ENCODE results near the gene PIK3C3.
A peak's percentile ranks its signal among the peaks of the same experiment; 100 is the strongest.
"Not testable (repeated sequence)": the region's sequence is repeated elsewhere in the genome, so short reads cannot be mapped to it uniquely, and the experiment has no call there.

The PIK3C3 gene

GRCh38 chr18:42024131-42024530, 69.1 kb downstream of the PIK3C3 start:
- DNase-seq (ENCODE audit: low spot score) = no peak

GRCh38 chr18:42025491-42025890, 70.5 kb downstream of the PIK3C3 start:
- DNase-seq (ENCODE audit: low spot score) = no peak

DNA sequence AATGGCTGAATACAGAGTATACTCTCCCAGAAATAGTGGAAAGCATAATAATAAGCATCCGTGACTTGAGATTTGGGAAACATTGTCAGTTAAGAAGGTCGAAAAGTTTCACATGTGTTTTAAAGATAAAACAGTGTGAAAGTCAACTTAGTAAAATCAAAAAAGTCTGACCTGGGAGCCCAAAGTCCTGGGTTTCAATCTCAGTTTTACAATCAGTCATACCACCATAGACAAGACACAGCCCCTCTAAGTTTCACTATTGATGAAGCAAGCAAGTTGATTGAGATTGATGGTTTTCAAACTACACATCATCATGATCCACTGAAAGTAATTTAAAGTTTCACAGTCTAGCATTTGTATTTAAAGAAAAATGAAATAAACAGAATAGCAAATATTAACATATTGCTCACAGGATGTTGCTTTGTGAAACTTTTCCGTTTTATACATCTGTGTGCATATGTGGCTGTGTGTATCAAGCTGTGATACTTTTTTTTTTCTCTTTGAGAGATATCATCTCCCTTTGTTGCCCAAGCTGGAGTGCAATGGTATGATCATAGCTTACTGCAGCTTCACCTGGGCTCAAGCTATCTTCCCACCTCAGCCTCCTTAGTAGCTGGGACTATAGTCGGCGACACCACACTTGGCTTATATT, 71.1 kb downstream of the PIK3C3 start:
- DNase-seq (ENCODE audit: low spot score) = no peak

GRCh38 chr18:42028247-42028832, 73.3 kb downstream of the PIK3C3 start:
- peak; percentile 33 for DNase-seq (ENCODE audit: low spot score)

GRCh38 chr18:42029092-42029491, 74.1 kb downstream of the PIK3C3 start:
- DNase-seq (ENCODE audit: low spot score) = no peak

DNA sequence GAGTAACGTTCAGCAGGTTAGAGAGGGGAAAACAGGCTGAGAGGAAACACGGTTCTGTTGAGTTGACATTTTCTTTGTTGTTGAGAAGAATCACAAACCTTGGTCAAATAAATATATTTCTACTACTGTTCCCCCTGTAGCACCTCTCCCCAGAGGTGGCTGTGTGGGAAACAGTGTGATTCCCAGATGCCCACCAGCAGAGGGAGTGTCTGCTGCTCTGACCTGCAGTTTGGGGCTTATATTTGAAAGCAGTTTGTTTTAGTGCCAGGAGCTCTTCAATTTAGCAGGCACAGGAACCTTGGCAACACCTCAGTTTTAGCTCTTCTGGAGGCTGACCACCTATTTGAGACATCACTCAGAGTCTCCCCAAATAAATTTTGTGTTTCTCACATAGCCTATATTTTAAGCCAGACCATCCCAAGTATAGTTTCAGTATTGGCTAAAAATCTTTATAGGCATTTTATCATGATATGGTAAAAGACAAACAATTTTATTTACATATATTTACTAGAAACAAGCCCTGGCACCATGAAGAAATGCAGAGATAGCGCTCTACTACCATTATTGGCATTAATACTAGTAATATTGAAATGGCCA, 75.7 kb downstream of the PIK3C3 start:
- no peak for DNase-seq (ENCODE audit: low spot score)

DNA sequence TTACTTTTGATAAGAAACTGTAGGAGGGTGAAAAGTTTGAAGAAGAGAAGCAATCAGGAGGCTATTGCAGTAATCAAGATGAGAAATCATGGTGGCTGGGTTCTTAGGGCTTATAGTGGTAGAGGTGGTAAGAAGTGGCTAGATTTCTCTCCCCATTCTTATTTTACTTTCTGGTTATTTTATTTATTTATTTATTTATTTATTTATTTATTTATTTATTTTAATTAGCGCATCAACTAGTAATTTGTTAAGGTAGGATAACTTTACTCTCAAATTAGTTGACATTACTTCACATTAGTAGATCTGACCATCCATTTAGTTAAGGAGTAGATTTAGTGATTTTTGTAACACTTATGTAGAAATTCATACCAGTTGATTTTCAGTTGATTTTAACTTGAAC, 77.4 kb downstream of the PIK3C3 start:
- no peak for DNase-seq (ENCODE audit: low spot score)

GRCh38 chr18:42033137-42033810, 78.2 kb downstream of the PIK3C3 start:
- DNase-seq (ENCODE audit: low spot score) = no peak

DNA sequence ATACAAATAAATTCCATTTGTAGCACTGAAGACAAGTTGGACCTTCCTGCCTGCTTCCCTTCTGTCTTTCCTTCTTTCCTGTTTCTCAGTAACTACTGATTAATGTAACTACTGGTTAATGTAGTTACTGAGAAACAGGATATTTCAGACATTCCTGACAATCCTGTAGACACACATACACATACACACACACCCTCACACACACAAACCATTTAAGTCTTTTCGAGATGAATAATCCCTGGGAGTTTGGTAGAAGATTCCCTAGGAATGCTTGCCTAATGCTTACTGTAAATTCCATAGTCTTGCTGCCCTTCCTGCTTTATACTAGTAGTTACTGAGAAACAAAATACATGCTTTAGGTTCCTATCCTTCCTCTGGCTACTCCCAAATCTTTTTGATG, 83.9 kb downstream of the PIK3C3 start:
- DNase-seq (ENCODE audit: low spot score) = no peak

- no peak for DNase-seq (ENCODE audit: low spot score)
These were observed 84.4 kb downstream of the PIK3C3 start for GRCh38 chr18:42039396-42039795.

DNA sequence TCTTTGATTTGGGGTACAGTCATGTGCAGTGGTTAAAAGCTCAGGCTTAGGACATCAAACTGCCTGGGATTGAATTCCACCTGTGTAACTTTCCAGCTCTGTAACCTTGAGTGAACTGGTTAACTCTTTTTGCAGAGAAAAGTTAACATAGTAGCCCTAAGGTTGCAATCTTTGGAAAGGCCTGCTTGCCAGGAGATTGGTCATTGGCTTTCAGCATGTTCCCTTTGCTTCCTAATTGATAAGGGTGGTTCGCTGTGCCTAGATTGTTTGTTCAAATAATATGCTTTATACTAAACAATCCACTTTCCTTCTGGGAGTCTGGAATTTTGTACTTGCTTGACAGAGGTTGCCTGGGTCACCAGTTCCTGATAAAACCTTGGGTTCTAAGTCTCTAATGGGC, 86.8 kb downstream of the PIK3C3 start:
- no peak for DNase-seq (ENCODE audit: low spot score)

DNA sequence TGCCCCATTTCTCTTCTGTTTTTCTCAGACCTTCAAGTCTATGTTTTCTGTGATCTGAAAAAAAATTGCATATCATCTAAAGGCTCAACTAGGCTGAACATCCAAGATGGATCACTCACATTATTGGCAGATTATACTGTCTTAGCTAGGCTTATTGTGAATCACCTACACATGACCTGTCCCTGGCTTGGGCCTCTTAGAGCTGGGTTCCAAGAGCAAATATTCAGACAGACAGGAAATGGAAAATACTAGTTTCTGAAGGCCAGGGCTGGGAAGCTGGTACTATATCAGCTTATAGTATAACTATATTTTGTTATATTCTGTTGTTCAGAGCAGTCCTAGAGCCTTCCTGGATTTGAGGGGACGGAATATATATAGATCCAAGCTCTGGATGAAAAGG, 90.3 kb downstream of the PIK3C3 start:
- no peak for DNase-seq (ENCODE audit: low spot score)

GRCh38 chr18:42047721-42048120, 92.7 kb downstream of the PIK3C3 start:
- DNase-seq (ENCODE audit: low spot score) = no peak

DNA sequence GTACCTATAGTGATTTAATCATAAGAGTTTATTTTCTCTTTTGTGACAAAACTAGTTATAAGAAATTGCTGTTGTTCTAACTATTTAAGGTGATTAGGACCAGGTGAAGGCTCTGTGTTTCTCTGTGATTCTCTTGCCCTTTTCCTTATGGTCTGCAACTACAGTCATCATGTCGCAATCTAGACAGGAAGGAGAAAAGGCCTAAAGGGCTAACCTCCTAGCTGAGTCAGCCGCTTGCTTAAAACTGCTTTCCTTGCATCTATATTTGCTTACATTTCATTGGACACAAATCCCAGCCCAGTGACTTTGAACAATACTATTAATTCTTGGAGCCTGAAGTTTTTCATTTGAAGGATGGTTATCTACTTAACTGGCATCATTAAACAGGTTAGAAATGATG, 93.1 kb downstream of the PIK3C3 start:
- no peak for DNase-seq (ENCODE audit: low spot score)

DNA sequence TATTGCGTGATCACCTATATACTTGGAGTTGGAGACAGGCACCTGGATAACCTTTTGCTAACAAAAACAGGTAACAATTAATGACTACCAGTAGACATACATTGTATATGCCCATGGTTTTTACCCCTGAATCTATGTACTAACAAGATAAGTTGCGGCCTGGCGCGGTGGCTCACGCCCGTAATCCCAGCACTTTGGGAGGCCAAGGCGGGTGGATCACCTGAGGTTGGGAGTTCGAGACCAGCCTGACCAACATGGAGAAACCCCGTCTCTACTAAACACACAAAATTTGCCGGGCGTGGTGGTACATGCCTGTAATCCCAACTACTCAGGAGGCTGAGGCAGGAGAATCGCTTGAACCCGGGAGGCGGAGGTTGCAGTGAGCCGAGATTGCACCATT, 94.5 kb downstream of the PIK3C3 start:
- not testable (repeated sequence) for DNase-seq (ENCODE audit: low spot score)

- no peak for DNase-seq (ENCODE audit: low spot score)
These were observed 96.4 kb downstream of the PIK3C3 start for GRCh38 chr18:42051411-42051810.

GRCh38 chr18:42052122-42052708, 97.2 kb downstream of the PIK3C3 start:
- DNase-seq (ENCODE audit: low spot score) = no peak

DNA sequence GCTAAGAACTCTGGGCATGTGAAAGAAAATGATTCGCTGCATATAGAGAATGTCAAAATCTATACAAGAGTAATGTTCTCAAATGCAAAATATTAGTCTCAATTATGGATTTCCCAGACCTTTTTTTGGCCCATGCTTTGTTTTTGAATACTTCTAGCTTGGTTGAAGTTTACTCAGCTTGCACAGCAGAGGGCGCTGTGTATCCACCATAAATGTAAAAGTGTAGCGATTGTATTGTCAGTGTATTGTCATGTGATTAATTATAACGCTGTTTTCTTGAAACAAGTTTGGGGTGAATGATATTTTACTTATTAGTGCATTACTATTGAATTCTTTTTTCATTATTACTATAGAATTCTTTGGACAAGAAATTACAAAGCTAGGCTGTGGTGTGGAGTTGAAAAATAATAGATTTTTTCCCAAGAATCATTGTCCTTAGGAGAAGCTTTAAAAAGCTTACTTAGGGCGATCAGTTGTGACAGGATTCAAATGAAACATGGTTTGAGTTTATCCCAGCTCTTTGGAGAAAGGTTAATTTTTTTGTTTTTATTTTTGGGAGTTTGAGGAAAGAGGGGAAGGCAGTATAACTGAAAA, 98.3 kb downstream of the PIK3C3 start:
- peak; percentile 66 for DNase-seq (ENCODE audit: low spot score)

DNA sequence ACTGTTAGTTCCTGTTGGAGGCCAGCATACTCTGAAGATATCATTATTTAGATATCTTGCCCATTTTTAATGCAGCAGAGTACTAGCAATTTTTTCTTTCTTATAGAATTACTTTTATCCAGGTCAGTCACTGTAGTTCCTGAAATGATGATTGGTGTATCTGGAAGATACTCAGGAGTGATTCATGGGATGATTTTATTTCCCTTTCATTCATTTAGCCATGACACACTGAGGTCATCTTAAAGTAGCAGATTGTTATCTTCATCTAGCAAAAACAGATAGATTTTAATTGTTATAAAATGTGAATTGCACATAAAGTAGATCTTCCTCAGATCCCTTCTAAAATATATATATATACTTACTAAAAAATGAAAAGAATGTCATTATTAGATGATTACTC, 109.1 kb downstream of the PIK3C3 start:
- no peak for DNase-seq (ENCODE audit: low spot score)

DNA sequence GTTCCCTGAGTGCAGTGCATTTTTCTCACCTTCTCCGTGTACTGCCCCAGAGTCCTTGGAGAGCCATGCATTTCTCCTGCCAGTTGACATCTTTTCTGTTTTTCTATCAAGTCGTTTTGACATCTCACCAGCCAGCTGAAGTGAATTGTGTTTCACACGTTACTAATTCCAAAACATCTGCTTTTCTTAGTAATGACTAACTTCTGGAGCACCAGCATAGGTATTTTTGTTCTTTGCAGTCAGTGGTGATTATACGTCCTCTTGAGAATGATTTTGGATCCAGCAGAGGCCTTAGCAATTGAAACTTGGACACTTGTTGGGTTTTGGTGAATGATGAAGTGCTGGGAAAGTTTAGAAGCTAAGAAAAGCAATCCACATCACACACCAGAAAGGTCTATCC, 112.5 kb downstream of the PIK3C3 start:
- no peak for DNase-seq (ENCODE audit: low spot score)

DNA sequence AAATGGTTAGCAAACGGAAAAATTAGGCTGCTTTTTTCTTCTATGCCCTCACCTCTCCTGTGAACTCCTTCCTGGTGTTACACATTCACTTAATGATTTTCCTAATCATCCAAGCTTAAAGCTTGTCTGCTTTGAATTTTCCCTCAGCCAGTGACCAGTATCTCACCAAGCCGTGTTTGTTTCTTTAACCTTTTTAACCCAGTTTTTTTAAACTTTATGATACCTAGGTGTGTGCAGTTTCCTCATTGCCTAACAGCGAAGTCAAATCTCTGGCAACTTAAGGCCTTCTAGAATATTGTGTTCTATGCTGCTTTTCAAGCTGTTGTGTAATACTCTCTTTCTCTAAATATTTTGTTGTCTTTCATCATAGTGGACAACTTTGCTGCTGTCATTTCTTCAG, 113.0 kb downstream of the PIK3C3 start:
- DNase-seq (ENCODE audit: low spot score) = no peak

GRCh38 chr18:42069036-42069435, 114.0 kb downstream of the PIK3C3 start:
- no peak for DNase-seq (ENCODE audit: low spot score)

- DNase-seq (ENCODE audit: low spot score) = no peak
These were observed 117.4 kb downstream of the PIK3C3 start for GRCh38 chr18:42072407-42072806.

Measured in hematopoietic multipotent progenitor cell treated with erythropoietin and hydrocortisone succinate and interleukin-3 and kit ligand, for 17 days (in vitro differentiated cells).